Muscle of arm (tissue), 12 donors: ENCODE measurements around the gene FRRS1L. TPM values are rescaled to one million over a fixed set of nuclear protein-coding genes. Genes with fewer than 3 reads are reported as not detected.

ENCODE experiments used
- polyA plus RNA-seq, 12 donors: library from polyadenylated mRNA; unstranded; fragments of 120-200 nt; gene quantifications; one replicate each; pipeline ENCODE4 v1.2.1, GENCODE V29; 2013; ENCODE audit not compliant: insufficient read length in 12 of 12

The FRRS1L gene
- polyA plus RNA-seq, 12 donors = 0.60 to 6.6 (median 1.6) TPM; not detected in 1

Other genes starting within 250 kb of the FRRS1L start
- 10 to 100 TPM in 11 of 12 donors, not detected in 1; 20.2 to 45.0 (median 32.8) TPM for gene ELP1, start 233.1 kb downstream of the FRRS1L start, polyA plus RNA-seq
- 10 to 100 TPM in 11 of 12 donors, not detected in 1; 10.3 to 37.7 (median 14.8) TPM for gene ABITRAM, start 232.8 kb downstream of the FRRS1L start, polyA plus RNA-seq
- 10 to 100 TPM in 11 of 12 donors, not detected in 1; 25.4 to 35.1 (median 31.2) TPM for gene CTNNAL1, start 153.8 kb downstream of the FRRS1L start, polyA plus RNA-seq
- gene TMEM245, start 47.3 kb downstream of the FRRS1L start, polyA plus RNA-seq = 100 to 1,000 TPM in 1 of 12 donors, 10 to 100 TPM in 11; 31.1 to 276 (median 48.3) TPM
- gene EPB41L4B, start 153.8 kb upstream of the FRRS1L start, polyA plus RNA-seq = 10 to 100 TPM in 6 of 12 donors, 1 to 10 TPM in 5, not detected in 1; 6.5 to 17.4 (median 10.4) TPM